ENCODE results near the gene FHL2. TPM values are rescaled to one million over a fixed set of nuclear protein-coding genes. Genes with fewer than 3 reads are reported as not detected.

The FHL2 gene
- total RNA-seq, 1 donor from 2014 or later = 5.5 TPM

GRCh38 chr2:105396254-105397024, 2.4 kb downstream of the FHL2 start:
- intact Hi-C loops (cut with DNase I) = no loop called here
- DNase-seq (no peak), ATAC-seq (no peak)
- Histone ChIP-seq H3K36me3 (no peaks in the 10 kb centered on the region), H3K4me3 (no peak overlapping the region), H3K27ac (no peak overlapping the region), H3K27me3 (ENCODE audit: low read depth) (peaks cover 30% of the 10 kb centered on the region), H3K4me1 (peaks cover 4% of the 10 kb centered on the region), H3K9me3 (no peaks in the 10 kb centered on the region)
- no peak for TF ChIP-seq CTCF (IDR thresholded peaks at IDR 0.05)

- Histone ChIP-seq H3K9me3 (no peaks in the 10 kb centered on the region), H3K4me1 (peaks cover 4% of the 10 kb centered on the region), H3K36me3 (no peaks in the 10 kb centered on the region), H3K27ac (no peak overlapping the region), H3K27me3 (ENCODE audit: low read depth) (peaks cover 30% of the 10 kb centered on the region), H3K4me3 (no peak overlapping the region)
- no peak for ATAC-seq
- TF ChIP-seq CTCF (IDR thresholded peaks at IDR 0.05) = no peak
- intact Hi-C loops (cut with DNase I) = no loop called here
- DNase-seq = no peak
These were observed 3.2 kb downstream of the FHL2 start for GRCh38 chr2:105395691-105396090.

GRCh38 chr2:105394951-105395611, 3.8 kb downstream of the FHL2 start:
- TF ChIP-seq CTCF (IDR thresholded peaks at IDR 0.05) = no peak
- ATAC-seq = no peak
- DNase-seq = no peak
- peaks cover 30% of the 10 kb centered on the region for H3K27me3 ChIP-seq (ENCODE audit: low read depth)
- H3K4me1 ChIP-seq = peaks cover 4% of the 10 kb centered on the region
- intact Hi-C loops (cut with DNase I) = no loop called here
- H3K9me3 ChIP-seq = no peaks in the 10 kb centered on the region
- no peak overlapping the region for H3K4me3 ChIP-seq
- no peak overlapping the region for H3K27ac ChIP-seq
- H3K36me3 ChIP-seq = no peaks in the 10 kb centered on the region

GRCh38 chr2:105393373-105394055, 5.3 kb downstream of the FHL2 start:
- ATAC-seq = no peak
- DNase-seq = no peak
- Histone ChIP-seq H3K4me3 (no peak overlapping the region), H3K27ac (no peak overlapping the region), H3K36me3 (no peaks in the 10 kb centered on the region), H3K9me3 (no peaks in the 10 kb centered on the region), H3K27me3 (ENCODE audit: low read depth) (peaks cover 16% of the 10 kb centered on the region), H3K4me1 (peaks cover 9% of the 10 kb centered on the region)
- intact Hi-C loops (cut with DNase I) = no loop called here
- TF ChIP-seq CTCF (IDR thresholded peaks at IDR 0.05) = no peak

GRCh38 chr2:105391763-105392662, 6.8 kb downstream of the FHL2 start:
- no peak for TF ChIP-seq CTCF (IDR thresholded peaks at IDR 0.05)
- H3K4me1 ChIP-seq = peaks cover 11% of the 10 kb centered on the region
- intact Hi-C loops (cut with DNase I) = no loop called here
- DNase-seq (no peak), ATAC-seq (no peak)
- no peak overlapping the region for H3K4me3 ChIP-seq
- H3K9me3 ChIP-seq = no peaks in the 10 kb centered on the region
- H3K27ac ChIP-seq = no peak overlapping the region
- H3K27me3 ChIP-seq (ENCODE audit: low read depth) = peaks cover 4% of the 10 kb centered on the region
- no peaks in the 10 kb centered on the region for H3K36me3 ChIP-seq

Measured in lower lobe of right lung (tissue), 2 donors.